Activated CD4-positive, CD25-positive, alpha-beta regulatory T cell treated with anti-CD3 and anti-CD28 coated beads, Interleukin-2, amount 50 U/mL, for 72 hours (primary cell): Measurements from ENCODE around the gene ROPN1L.
"Not testable (repeated sequence)": the region's sequence is repeated elsewhere in the genome, so short reads cannot be mapped to it uniquely, and the experiment has no call there.

Experiments
- DNase-seq: peaks from one replicate; pipeline ENCODE4 v3.0.0; 2021

ROPN1L gene

GRCh38 chr5:10503321-10503720, 61.6 kb downstream of the ROPN1L start:
- DNase-seq, result no peak

GRCh38 chr5:10503997-10504793, 62.5 kb downstream of the ROPN1L start:
- no peak for DNase-seq

- DNase-seq, result no peak
Observed at GRCh38 chr5:10505517-10506095, 63.9 kb downstream of the ROPN1L start.

- no peak for DNase-seq
Observed at GRCh38 chr5:10506535-10506934, 64.9 kb downstream of the ROPN1L start.

- DNase-seq, result no peak
Observed at GRCh38 chr5:10507575-10508096, 66.0 kb downstream of the ROPN1L start.

- DNase-seq, result no peak
Observed at GRCh38 chr5:10509575-10509974, 67.9 kb downstream of the ROPN1L start.

- no peak for DNase-seq
Observed at GRCh38 chr5:10511741-10512640, 70.3 kb downstream of the ROPN1L start.

GRCh38 chr5:10513501-10514442, 72.1 kb downstream of the ROPN1L start:
- DNase-seq, result no peak

- not testable (repeated sequence) for DNase-seq
Observed at GRCh38 chr5:10514572-10514971, 72.9 kb downstream of the ROPN1L start.
